SK-N-SH treated with all-trans-retinoic acid at 6 μM for 48 hours (cell line): ENCODE measurements around the gene TSPAN18.
A peak's percentile ranks its signal among the peaks of the same experiment; 100 is the strongest.

Experiments
- ATAC-seq: fragments of 200-7000 bp; cut with Tn5 transposase; 3 replicates; pipeline ENCODE4 v1.9.1; 2020; ENCODE audit warnings: mild to moderate bottlenecking, moderate library complexity
- ARNTL ChIP-seq: fragments of 450-650 bp; formaldehyde crosslinking; IDR thresholded peaks from 2 replicates; pipeline ENCODE4 v1.5.0; 2020; ENCODE audit warnings: low read depth, mild to moderate bottlenecking, moderate library complexity, borderline replicate concordance
- CSDC2 ChIP-seq: fragments of 250-450 bp; sonication (Bioruptor Pico); IDR thresholded peaks from 2 replicates; pipeline ENCODE4 v1.5.0; 2020; ENCODE audit warnings: mild to moderate bottlenecking, moderate library complexity
- CSRNP3 ChIP-seq: fragments of 250-450 bp; sonication (Bioruptor Pico); IDR thresholded peaks from 2 replicates; pipeline ENCODE4 v1.5.1; 2021; ENCODE audit warnings: mild to moderate bottlenecking, moderate library complexity
- ESRRG ChIP-seq: fragments of 250-450 bp; sonication (Bioruptor Pico); IDR thresholded peaks from 2 replicates; pipeline ENCODE4 v1.6.1; 2021; ENCODE audit warnings: mild to moderate bottlenecking
- GLIS3 ChIP-seq: fragments of 250-450 bp; sonication (Bioruptor Pico); IDR thresholded peaks from 2 replicates; pipeline ENCODE4 v1.5.0; 2020; ENCODE audit warnings: mild to moderate bottlenecking, moderate library complexity
- ISL1 ChIP-seq: fragments of 250-450 bp; sonication (Bioruptor Pico); IDR thresholded peaks from 2 replicates; pipeline ENCODE4 v2.1.2; 2022; ENCODE audit warnings: mild to moderate bottlenecking, moderate library complexity
- OSR1 ChIP-seq: fragments of 250-450 bp; sonication (Bioruptor Pico); IDR thresholded peaks from 2 replicates; pipeline ENCODE4 v1.8.0; 2022; ENCODE audit warnings: moderate library complexity, mild to moderate bottlenecking, inconsistent platforms
- PATZ1 ChIP-seq: fragments of 250-450 bp; sonication (Bioruptor Pico); IDR thresholded peaks from 2 replicates; pipeline ENCODE4 v1.8.0; 2020; ENCODE audit warnings: mild to moderate bottlenecking, moderate library complexity, borderline replicate concordance
- POU6F1 ChIP-seq: fragments of 250-450 bp; sonication (Bioruptor Pico); IDR thresholded peaks from 2 replicates; pipeline ENCODE4 v1.8.0; 2021; ENCODE audit warnings: low read depth, mild to moderate bottlenecking, moderate library complexity, borderline replicate concordance
- PPARA ChIP-seq: fragments of 250-450 bp; sonication (Bioruptor Pico); IDR thresholded peaks from 2 replicates; pipeline ENCODE4 v1.5.0; 2020; ENCODE audit warnings: mild to moderate bottlenecking, borderline replicate concordance
- TCF4 ChIP-seq: fragments of 250-450 bp; sonication (Bioruptor Pico); IDR thresholded peaks from 2 replicates; pipeline ENCODE4 v1.8.0; 2021; ENCODE audit warnings: mild to moderate bottlenecking, moderate library complexity, borderline replicate concordance
- TOX ChIP-seq: fragments of 250-450 bp; sonication (Bioruptor Pico); IDR thresholded peaks from 2 replicates; pipeline ENCODE4 v1.8.0; 2021; ENCODE audit warnings: mild to moderate bottlenecking, moderate library complexity, borderline replicate concordance
- TSHZ2 ChIP-seq: fragments of 250-450 bp; sonication (Bioruptor Pico); IDR thresholded peaks from 2 replicates; pipeline ENCODE4 v1.5.0; 2020; ENCODE audit warnings: mild to moderate bottlenecking, moderate library complexity
- ZFP3 ChIP-seq: fragments of 250-450 bp; sonication (Bioruptor Pico); IDR thresholded peaks from 2 replicates; pipeline ENCODE4 v1.5.0; 2020; ENCODE audit warnings: mild to moderate bottlenecking, moderate library complexity
- ZFP30 ChIP-seq: fragments of 450-650 bp; formaldehyde crosslinking; IDR thresholded peaks from 2 replicates; pipeline ENCODE4 v1.5.0; 2022; ENCODE audit warnings: mild to moderate bottlenecking, moderate library complexity
- ZNF565 ChIP-seq: fragments of 450-650 bp; formaldehyde crosslinking; conservative IDR thresholded peaks from 2 replicates; pipeline ENCODE4 v1.5.0; 2020; ENCODE audit warnings: low read depth, mild to moderate bottlenecking, moderate library complexity
- ZNF70 ChIP-seq: fragments of 450-650 bp; formaldehyde crosslinking; IDR thresholded peaks from 2 replicates; pipeline ENCODE4 v1.5.0; 2020; ENCODE audit warnings: mild to moderate bottlenecking, moderate library complexity
- ZNF8 ChIP-seq: fragments of 450-650 bp; formaldehyde crosslinking; IDR thresholded peaks from 2 replicates; pipeline ENCODE4 v1.5.0; 2020; ENCODE audit warnings: mild to moderate bottlenecking, moderate library complexity

Gene TSPAN18

GRCh38 chr11:44774731-44775130, 48.0 kb downstream of the TSPAN18 start (continued):
- TF ChIP-seq PATZ1 (CRISPR knock-in tag), result no peak
- no peak for TF ChIP-seq OSR1 (CRISPR knock-in tag)

GRCh38 chr11:44775366-44775984, 48.7 kb downstream of the TSPAN18 start:
- TF ChIP-seq ZNF8 (CRISPR knock-in tag) (no peak), ISL1 (CRISPR knock-in tag) (no peak), CSDC2 (CRISPR knock-in tag) (no peak), TCF4 (CRISPR knock-in tag) (no peak), ZFP30 (CRISPR knock-in tag) (no peak), POU6F1 (CRISPR knock-in tag) (no peak), ESRRG (CRISPR knock-in tag) (no peak), CSRNP3 (CRISPR knock-in tag) (no peak), TOX (CRISPR knock-in tag) (no peak), PPARA (CRISPR knock-in tag) (no peak), TSHZ2 (no peak), ARNTL (no peak), PATZ1 (CRISPR knock-in tag) (no peak), GLIS3 (no peak), OSR1 (CRISPR knock-in tag) (no peak), ZNF70 (CRISPR knock-in tag) (no peak), ZNF565 (no peak)

GRCh38 chr11:44775985-44776446, 49.3 kb downstream of the TSPAN18 start:
- ATAC-seq, result peak; percentile 79
- no peak for TF ChIP-seq PPARA (CRISPR knock-in tag)
- TF ChIP-seq TSHZ2, result peak; percentile 94
- TF ChIP-seq TCF4 (CRISPR knock-in tag), result peak; percentile 71
- TF ChIP-seq TOX (CRISPR knock-in tag), result no peak
- no peak for TF ChIP-seq POU6F1 (CRISPR knock-in tag)
- TF ChIP-seq ZFP3, result no peak
- TF ChIP-seq PATZ1 (CRISPR knock-in tag), result no peak
- TF ChIP-seq ARNTL, result no peak
- peak; percentile 95 for TF ChIP-seq ISL1 (CRISPR knock-in tag)
- no peak for TF ChIP-seq ZNF565

More at GRCh38 chr11:44775366-44775984, 48.7 kb downstream of the TSPAN18 start:
- ATAC-seq, result peak; percentile 83
